Activated CD4-positive, alpha-beta T cell treated with anti-CD3 and anti-CD28 coated beads for 1 hour (primary cell): ENCODE measurements around the gene DCUN1D2.
"Not testable (repeated sequence)": the region's sequence is repeated elsewhere in the genome, so short reads cannot be mapped to it uniquely, and the experiment has no call there.

ENCODE experiments used
- DNase-seq: peaks from one replicate; pipeline ENCODE4 v3.0.0-alpha.2; 2020

Gene DCUN1D2

GRCh38 chr13:113442985-113443362 lies 47.5 kb downstream of the DCUN1D2 start:
- DNase-seq = no peak

- no peak for DNase-seq
These were observed 48.0 kb downstream of the DCUN1D2 start for GRCh38 chr13:113442354-113442984.

GRCh38 chr13:113441661-113442060 lies 48.9 kb downstream of the DCUN1D2 start:
- DNase-seq = no peak

- DNase-seq = no peak
These were observed 53.0 kb downstream of the DCUN1D2 start for GRCh38 chr13:113437408-113438010.

GRCh38 chr13:113436866-113437265 lies 53.6 kb downstream of the DCUN1D2 start:
- DNase-seq = not testable (repeated sequence)

- DNase-seq = not testable (repeated sequence)
These were observed 54.6 kb downstream of the DCUN1D2 start for GRCh38 chr13:113435907-113436306.

GRCh38 chr13:113433391-113433916 lies 57.1 kb downstream of the DCUN1D2 start:
- no peak for DNase-seq

- DNase-seq = no peak
These were observed 57.8 kb downstream of the DCUN1D2 start for GRCh38 chr13:113432506-113433270.

- DNase-seq = no peak
These were observed 59.3 kb downstream of the DCUN1D2 start for GRCh38 chr13:113431171-113431570.

- DNase-seq = no peak
These were observed 60.0 kb downstream of the DCUN1D2 start for GRCh38 chr13:113430378-113431110.

GRCh38 chr13:113429608-113429985 lies 60.9 kb downstream of the DCUN1D2 start:
- no peak for DNase-seq

GRCh38 chr13:113428871-113429607 lies 61.5 kb downstream of the DCUN1D2 start:
- DNase-seq = no peak

GRCh38 chr13:113428469-113428865 lies 62.0 kb downstream of the DCUN1D2 start:
- no peak for DNase-seq

- DNase-seq = no peak
These were observed 62.7 kb downstream of the DCUN1D2 start for GRCh38 chr13:113427562-113428468.

GRCh38 chr13:113426591-113426986 lies 63.9 kb downstream of the DCUN1D2 start:
- DNase-seq = no peak

- no peak for DNase-seq
These were observed 64.4 kb downstream of the DCUN1D2 start for GRCh38 chr13:113425941-113426590.

GRCh38 chr13:113423520-113424163 lies 66.9 kb downstream of the DCUN1D2 start:
- DNase-seq = no peak

GRCh38 chr13:113422807-113423519 lies 67.5 kb downstream of the DCUN1D2 start:
- no peak for DNase-seq

GRCh38 chr13:113421673-113422270 lies 68.7 kb downstream of the DCUN1D2 start:
- no peak for DNase-seq
